Retinal pigment epithelial cell (primary cell): ENCODE results near the gene GRID1.

ENCODE experiments used
- DNase-seq: peaks from one replicate; pipeline ENCODE4 v3.0.0-alpha.2; 2010; ENCODE audit warnings: low read depth
- H3K4me3 ChIP-seq: 2 replicates; pipeline ENCODE4 v1.5.1; 2011; ENCODE audit warnings: mild to moderate bottlenecking, low read length, control low read depth, moderate library complexity
- TF ChIP-seq, protein P1 (sequence below): conservative IDR thresholded peaks from 2 replicates; pipeline ENCODE4 v1.5.1; 2011; ENCODE audit warnings: low read depth, low read length, control low read depth, inconsistent platforms

Gene GRID1

DNA sequence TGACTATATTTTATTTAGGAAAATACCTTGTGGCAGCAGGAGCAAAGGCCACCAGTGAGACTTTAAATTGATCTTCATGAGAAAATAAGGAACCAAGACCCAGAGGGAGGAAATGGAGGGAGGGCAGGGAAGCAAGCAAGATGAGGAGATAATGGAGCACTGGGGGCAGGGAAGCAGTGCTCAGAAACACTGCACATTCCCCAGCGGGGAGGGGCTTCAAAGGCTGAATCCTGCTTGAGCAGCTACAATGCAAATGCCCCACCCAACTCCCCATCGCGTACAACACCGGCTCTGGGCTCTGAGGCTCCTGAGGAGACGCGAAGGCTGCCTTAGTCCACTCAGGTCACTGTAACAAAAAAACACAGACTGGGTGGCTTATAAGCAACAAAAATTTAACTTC, 503.8 kb downstream of the GRID1 start:
- H3K4me3 ChIP-seq, result no peak overlapping the region
- no peak for DNase-seq
- TF ChIP-seq, protein P1, sequence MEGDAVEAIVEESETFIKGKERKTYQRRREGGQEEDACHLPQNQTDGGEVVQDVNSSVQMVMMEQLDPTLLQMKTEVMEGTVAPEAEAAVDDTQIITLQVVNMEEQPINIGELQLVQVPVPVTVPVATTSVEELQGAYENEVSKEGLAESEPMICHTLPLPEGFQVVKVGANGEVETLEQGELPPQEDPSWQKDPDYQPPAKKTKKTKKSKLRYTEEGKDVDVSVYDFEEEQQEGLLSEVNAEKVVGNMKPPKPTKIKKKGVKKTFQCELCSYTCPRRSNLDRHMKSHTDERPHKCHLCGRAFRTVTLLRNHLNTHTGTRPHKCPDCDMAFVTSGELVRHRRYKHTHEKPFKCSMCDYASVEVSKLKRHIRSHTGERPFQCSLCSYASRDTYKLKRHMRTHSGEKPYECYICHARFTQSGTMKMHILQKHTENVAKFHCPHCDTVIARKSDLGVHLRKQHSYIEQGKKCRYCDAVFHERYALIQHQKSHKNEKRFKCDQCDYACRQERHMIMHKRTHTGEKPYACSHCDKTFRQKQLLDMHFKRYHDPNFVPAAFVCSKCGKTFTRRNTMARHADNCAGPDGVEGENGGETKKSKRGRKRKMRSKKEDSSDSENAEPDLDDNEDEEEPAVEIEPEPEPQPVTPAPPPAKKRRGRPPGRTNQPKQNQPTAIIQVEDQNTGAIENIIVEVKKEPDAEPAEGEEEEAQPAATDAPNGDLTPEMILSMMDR, result no peak

DNA sequence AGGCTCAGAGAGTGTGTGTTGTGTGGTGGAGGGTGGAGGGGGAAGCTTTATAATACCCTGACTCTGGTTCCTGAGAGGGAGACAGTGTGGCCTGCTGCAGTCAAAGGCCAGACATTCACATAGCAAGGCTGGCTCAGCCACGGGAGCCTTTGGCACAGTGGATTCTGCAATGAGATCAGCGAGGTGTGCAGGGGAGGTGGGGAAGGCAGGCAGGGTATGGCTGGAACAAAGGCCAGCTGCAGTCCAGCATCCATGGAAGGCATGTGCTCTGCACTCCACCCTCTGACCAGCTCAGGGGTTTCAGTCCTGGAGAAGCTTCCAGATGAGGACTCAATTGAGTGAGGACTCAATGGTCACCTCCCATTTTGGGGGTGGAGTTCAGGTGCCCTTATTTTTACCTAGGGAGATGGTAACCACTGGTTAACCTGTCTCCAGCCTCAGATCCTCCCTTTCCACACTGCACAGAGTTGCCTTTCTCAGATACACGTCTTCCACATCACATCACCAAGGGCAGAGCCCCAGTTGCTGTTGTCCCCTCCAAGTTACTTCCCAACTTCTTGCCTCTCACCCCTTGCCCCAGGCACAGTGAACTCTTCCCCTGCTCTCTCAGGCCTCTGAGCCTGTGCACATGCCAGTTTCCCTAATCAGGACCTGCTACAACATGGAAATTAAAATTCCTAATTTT, 504.9 kb downstream of the GRID1 start:
- no peak for DNase-seq
- TF ChIP-seq, protein P1, result no peak
- no peak overlapping the region for H3K4me3 ChIP-seq

DNA sequence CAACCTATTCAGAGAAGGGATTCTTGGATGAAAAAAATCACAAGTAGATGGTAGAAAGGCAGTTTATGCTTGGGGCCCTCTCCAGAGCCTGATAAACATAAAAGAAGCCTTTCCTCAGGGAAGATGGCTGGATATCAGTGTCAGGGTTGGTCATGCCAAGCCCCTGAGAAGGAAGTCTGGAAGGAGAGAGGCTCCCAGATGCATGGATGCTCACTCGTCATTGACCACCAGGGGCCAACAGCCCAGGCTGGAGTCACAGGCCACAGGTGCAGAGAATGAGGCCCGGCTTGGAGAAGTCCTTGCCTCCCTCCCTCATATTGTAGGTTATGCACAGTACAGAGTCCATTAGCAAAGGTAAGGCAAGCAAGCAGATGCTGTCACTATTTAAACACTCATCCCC, 506.7 kb downstream of the GRID1 start:
- TF ChIP-seq, protein P1, result no peak
- DNase-seq, result no peak
- no peak overlapping the region for H3K4me3 ChIP-seq

DNA sequence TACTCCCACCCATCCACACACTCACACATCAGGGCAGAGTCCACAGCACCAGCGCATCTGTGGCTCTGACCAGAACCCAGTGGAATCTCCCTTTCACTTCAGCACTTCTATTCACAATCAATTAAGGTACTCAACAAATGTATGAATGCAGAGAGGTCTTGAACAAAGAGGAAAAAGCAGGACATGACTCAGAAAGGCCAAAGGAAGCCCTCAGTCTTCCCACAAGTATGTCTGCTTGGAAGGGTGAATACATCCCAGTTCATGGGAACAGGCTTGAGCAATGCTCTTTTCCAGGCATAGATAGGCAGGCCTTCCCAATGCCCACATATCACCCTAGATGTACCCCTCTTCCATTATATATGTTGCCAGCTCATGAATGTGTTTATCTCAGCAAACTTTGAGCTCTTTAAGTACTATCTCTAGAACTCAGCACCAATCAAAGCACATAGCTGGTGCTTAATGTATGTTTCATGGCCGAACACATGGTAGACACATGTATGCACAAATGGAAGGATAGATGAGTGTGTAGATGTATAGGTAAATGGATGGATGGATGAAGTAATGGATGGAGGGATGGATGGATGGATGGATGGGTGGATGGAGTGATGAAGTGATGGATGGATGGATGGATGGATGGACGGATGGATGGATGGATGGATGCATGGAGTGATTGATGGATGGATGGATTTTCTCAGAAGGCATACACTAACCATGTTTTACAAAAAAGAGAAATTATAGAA, 507.6 kb downstream of the GRID1 start:
- TF ChIP-seq, protein P1, result no peak
- no peak overlapping the region for H3K4me3 ChIP-seq
- no peak for DNase-seq

DNA sequence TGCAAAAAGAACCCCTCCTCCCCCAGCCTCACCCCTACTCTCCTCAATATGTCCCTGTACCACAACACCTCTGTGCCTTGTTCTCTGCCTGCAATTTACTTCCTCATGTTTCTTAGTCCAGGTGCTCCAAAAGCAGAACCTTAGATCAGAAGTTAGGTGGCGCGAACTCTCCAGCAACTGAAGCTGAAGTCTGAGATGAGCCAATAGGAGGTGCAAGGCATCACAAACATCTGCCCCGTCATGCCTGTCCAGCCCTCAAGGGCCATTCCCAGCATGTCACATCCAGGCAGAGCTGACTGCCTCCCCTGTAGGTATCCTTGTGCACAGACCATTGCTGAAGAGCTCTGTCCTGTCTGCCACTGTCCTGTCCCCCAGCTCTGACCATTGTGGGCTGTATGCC, 508.8 kb downstream of the GRID1 start:
- TF ChIP-seq, protein P1, result no peak
- DNase-seq, result no peak
- no peak overlapping the region for H3K4me3 ChIP-seq

DNA sequence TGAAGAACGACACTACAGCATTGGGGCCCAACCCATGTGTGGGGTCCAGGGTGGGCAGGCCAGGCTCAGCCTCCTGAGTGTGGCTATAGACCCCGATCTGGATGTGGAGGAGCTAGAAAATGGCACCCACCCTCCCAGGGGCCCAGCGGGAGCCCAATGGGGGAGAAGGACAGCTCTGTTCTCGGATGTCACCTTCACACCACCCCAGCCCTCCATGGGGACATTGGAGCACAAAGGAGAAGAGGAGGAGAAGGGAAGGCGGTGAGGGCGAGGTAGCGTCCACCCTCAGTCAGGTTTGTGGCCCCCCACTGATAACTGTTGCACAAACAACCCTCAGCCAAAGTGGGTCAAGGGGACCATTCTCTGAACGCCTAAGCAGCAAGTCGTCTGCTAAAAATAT, 509.3 kb downstream of the GRID1 start:
- no peak for DNase-seq
- no peak overlapping the region for H3K4me3 ChIP-seq
- TF ChIP-seq, protein P1, result no peak

DNA sequence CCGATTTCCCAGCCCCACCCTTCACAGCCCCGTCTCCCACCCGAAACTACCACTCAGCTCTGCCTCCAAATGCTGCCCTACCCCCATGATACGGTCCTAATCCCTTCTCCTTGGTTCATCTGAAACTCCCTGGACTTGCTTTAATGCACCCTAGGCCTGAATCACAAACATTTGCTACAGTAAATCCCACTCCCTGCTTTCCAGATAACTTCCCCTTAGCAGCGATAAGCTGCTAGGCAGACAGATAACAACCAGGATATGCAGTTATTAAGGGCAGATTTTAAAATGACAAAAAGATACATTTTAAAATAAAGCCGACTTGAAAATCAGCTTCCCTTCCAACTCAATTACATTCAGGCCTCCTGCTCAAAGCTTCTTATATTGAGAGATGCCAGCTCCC, 514.7 kb downstream of the GRID1 start:
- TF ChIP-seq, protein P1, result no peak
- no peak overlapping the region for H3K4me3 ChIP-seq
- DNase-seq, result no peak
